Measurements from ENCODE around the gene SLC38A11.
"Not testable (repeated sequence)": the region's sequence is repeated elsewhere in the genome, so short reads cannot be mapped to it uniquely, and the experiment has no call there.

The SLC38A11 gene

DNA sequence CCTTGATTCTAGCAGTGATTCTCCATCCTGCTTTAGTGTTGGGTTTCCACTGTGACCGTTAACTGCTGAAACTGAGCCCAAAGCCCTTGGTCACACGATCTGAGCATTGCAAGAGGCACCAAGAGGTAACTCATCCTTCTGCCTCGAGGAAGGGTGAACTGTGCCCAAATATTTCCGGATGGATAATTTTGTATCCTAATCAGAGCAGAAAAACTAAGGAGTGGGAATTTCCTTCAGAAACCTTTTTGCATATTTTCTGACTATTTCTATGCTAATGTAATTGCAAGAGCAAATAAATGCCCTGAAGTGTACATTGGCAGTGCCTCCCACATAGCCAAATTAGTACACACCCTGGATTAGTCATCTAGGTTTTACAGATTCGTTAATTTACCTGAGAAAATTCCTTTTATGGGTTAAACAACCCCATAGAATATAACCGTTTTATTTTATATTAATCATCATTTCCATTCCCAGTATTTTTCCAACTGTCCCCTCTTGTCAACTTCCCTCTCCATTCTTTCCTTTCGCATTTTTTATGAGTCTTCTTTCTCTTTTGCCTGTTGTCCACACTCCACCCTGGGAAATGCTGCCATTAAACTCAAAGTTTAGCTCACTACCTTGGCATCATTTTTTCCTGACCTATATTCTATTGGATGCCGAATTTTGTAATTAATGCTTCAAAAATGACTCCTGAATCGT lies 82.0 kb downstream of the SLC38A11 start:
- no peak overlapping the region for H3K27ac ChIP-seq
- TF ChIP-seq, protein P1, sequence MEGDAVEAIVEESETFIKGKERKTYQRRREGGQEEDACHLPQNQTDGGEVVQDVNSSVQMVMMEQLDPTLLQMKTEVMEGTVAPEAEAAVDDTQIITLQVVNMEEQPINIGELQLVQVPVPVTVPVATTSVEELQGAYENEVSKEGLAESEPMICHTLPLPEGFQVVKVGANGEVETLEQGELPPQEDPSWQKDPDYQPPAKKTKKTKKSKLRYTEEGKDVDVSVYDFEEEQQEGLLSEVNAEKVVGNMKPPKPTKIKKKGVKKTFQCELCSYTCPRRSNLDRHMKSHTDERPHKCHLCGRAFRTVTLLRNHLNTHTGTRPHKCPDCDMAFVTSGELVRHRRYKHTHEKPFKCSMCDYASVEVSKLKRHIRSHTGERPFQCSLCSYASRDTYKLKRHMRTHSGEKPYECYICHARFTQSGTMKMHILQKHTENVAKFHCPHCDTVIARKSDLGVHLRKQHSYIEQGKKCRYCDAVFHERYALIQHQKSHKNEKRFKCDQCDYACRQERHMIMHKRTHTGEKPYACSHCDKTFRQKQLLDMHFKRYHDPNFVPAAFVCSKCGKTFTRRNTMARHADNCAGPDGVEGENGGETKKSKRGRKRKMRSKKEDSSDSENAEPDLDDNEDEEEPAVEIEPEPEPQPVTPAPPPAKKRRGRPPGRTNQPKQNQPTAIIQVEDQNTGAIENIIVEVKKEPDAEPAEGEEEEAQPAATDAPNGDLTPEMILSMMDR (IDR thresholded peaks at IDR 0.05; ENCODE audit: low read depth, low read length): no peak
- no peak for DNase-seq
- H3K9me3 ChIP-seq (ENCODE audit: severe bottlenecking): no peaks in the 10 kb centered on the region
- no peak overlapping the region for H3K4me3 ChIP-seq (ENCODE audit: low read depth, low read length)
- H3K36me3 ChIP-seq: no peaks in the 10 kb centered on the region
- H3K27me3 ChIP-seq (ENCODE audit: insufficient read depth, low read depth, severe bottlenecking): no peaks in the 10 kb centered on the region

DNA sequence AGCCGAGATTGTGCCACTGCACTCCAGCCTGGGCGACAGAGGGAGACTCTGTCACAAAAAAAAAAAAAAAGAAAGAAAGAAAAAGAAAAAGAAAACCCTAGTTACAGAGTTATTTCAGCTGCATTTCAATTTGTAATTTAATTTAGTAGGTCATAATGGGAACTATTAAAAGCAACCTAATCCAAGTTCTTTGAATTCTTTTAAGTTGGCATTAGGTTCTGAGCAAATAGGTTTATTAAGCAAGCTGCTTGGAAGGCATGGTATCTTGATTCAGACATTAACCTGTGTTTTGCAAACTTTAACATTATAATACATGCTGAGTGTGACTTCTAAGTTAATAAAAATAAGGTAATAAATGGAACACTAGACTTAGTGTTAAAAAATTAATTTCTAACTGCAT lies 83.9 kb downstream of the SLC38A11 start:
- no peak overlapping the region for H3K27ac ChIP-seq
- no peaks in the 10 kb centered on the region for H3K27me3 ChIP-seq (ENCODE audit: insufficient read depth, low read depth, severe bottlenecking)
- DNase-seq: no peak
- H3K9me3 ChIP-seq (ENCODE audit: severe bottlenecking): no peaks in the 10 kb centered on the region
- H3K36me3 ChIP-seq: no peaks in the 10 kb centered on the region
- TF ChIP-seq, protein P1 (IDR thresholded peaks at IDR 0.05; ENCODE audit: low read depth, low read length): no peak
- no peak overlapping the region for H3K4me3 ChIP-seq (ENCODE audit: low read depth, low read length)

DNA sequence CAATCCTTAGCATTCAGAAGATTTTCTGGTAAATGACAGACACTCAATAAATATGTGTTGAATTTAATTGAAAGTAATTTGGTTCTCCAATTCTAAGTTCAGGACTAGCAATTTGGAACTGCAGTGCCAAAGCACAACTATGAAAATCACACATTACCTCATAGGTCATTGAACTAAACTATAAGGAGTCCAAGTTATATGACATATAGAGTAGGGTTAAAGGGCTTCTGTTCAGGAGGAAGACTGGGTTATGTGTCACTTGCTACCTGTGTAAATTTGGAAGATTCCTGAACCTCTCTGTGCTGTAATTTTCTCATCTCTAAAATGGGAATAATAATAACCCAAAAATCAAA lies 85.9 kb downstream of the SLC38A11 start:
- H3K4me3 ChIP-seq (ENCODE audit: low read depth, low read length): no peak overlapping the region
- no peak overlapping the region for H3K27ac ChIP-seq
- DNase-seq: no peak
- TF ChIP-seq, protein P1 (IDR thresholded peaks at IDR 0.05; ENCODE audit: low read depth, low read length): no peak
- H3K9me3 ChIP-seq (ENCODE audit: severe bottlenecking): no peaks in the 10 kb centered on the region
- H3K27me3 ChIP-seq (ENCODE audit: insufficient read depth, low read depth, severe bottlenecking): no peaks in the 10 kb centered on the region
- H3K36me3 ChIP-seq: no peaks in the 10 kb centered on the region

DNA sequence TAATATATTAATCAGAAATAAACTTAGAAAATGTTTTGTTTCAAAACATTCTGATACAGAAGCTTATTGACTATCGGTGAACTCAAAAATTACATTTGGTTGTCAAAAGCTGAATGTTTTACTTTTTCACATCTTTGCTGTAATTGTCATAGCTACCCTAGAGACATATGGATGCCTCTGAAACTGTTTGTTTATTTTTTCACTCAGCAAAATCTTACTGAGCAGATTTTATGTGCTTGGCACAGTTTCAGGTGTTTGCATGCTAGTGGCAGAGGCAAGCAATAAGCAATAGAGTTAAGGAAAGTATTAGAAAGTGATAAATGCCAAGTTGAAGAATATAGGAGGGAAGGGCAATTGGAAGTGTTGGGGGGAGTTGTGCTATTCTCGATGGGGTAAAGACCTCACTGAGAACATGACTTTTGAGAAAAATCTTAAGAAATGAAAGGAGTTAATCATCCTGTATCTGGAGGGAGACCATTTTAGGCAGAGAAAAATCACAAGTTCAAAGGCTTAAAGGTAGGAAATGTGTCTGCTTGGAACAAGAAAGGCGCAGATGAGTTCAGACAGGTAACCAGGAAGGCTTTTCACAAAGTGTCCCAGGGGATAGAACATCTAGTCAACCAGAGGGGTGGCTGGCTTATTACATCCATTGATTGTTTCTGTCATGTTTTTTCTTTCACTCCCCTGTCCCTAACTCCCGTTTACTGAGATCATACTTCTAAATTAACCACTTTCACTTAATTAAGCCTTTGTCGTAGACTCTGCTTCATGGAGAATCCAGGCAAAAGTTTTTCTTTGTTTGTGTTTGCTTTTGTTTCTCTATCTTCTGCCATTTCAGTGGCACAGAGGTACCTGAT lies 86.5 kb downstream of the SLC38A11 start:
- H3K27ac ChIP-seq: no peak overlapping the region
- H3K36me3 ChIP-seq: no peaks in the 10 kb centered on the region
- no peak overlapping the region for H3K4me3 ChIP-seq (ENCODE audit: low read depth, low read length)
- no peak for DNase-seq
- TF ChIP-seq, protein P1 (IDR thresholded peaks at IDR 0.05; ENCODE audit: low read depth, low read length): no peak
- H3K9me3 ChIP-seq (ENCODE audit: severe bottlenecking): no peaks in the 10 kb centered on the region
- no peaks in the 10 kb centered on the region for H3K27me3 ChIP-seq (ENCODE audit: insufficient read depth, low read depth, severe bottlenecking)

DNA sequence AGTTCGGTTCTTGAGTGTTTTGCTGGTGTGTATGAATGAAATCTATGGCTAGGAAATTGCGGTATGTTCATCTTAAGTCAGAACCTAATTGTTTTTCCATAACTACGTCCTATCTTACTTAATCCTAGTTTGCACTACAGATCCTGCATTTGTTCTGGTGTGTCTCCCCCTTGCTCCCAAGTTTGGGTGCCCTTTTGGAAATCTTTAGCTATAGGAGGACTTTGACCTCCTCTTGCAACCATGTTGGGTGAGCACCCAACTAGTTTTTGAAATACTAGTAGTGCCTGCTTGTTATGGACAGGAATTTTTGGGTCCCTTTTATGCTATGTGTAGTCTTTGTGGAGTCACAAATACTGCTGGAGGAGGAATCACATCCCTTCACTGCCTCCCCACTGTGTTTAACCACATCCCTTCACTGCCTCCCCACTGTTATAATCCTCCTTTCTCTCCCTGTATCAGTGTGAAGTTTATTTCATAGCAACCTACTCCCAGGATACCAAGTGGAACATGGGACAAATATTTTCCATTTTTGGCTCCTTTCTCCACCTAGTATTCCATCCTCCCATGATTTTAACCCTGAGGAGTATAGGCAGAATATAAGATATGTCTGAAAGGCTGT lies 87.4 kb downstream of the SLC38A11 start:
- TF ChIP-seq, protein P1 (IDR thresholded peaks at IDR 0.05; ENCODE audit: low read depth, low read length): no peak
- Histone ChIP-seq H3K4me3 (ENCODE audit: low read depth, low read length) (no peak overlapping the region), H3K27me3 (ENCODE audit: insufficient read depth, low read depth, severe bottlenecking) (no peaks in the 10 kb centered on the region), H3K9me3 (ENCODE audit: severe bottlenecking) (no peaks in the 10 kb centered on the region), H3K27ac (no peak overlapping the region), H3K36me3 (no peaks in the 10 kb centered on the region)
- no peak for DNase-seq

DNA sequence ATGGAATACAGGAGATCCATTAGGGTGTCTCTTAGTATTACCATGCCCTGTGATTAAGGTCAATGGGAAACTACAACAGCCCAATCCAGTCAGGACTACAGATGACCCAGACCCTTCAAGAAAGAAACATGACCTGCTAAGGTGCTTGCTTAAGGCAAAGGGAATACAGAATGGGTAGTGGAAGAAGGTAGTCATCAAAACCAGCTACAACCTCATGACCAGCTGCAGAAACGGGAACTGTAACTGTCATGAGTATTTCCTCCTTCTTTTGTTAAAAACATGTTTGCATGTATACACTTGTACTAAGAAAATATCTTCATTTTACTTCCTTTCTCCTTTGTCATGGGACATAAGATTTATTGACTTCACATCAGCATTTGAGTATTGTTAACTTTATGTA lies 88.9 kb downstream of the SLC38A11 start:
- H3K9me3 ChIP-seq (ENCODE audit: severe bottlenecking); H3K36me3 ChIP-seq; DNase-seq; H3K4me3 ChIP-seq (ENCODE audit: low read depth, low read length); H3K27ac ChIP-seq; H3K27me3 ChIP-seq (ENCODE audit: insufficient read depth, low read depth, severe bottlenecking): not testable (repeated sequence)

All from WERI-Rb-1 (cell line).